Transverse colon (tissue), 4 donors: ENCODE data around the gene SDK1. TPM values are rescaled to one million over a fixed set of nuclear protein-coding genes. Genes with fewer than 3 reads are reported as not detected.

Source experiments
- DNase-seq: peaks from one replicate; pipeline ENCODE4 v3.0.0-alpha.2; 2019
- H3K27ac ChIP-seq, 4 donors: fragments of 200-600 bp; sonication (generic); 2 replicates each; pipeline ENCODE4 v1.5.1; 2016 to 2018; ENCODE audit warnings: inconsistent platforms in 4 of 4
- H3K27me3 ChIP-seq: fragments of 200-600 bp; sonication (generic); 2 replicates; pipeline ENCODE4 v1.5.1; 2017; ENCODE audit warnings: inconsistent platforms
- H3K36me3 ChIP-seq, 4 donors: fragments of 200-600 bp; sonication (generic); 2 replicates each; pipeline ENCODE4 v1.5.1; 2017 to 2019; ENCODE audit warnings: inconsistent platforms in 4 of 4
- H3K4me1 ChIP-seq, 4 donors: fragments of 200-600 bp; sonication (generic); 2 replicates each; pipeline ENCODE4 v1.5.1; 2017 to 2020; ENCODE audit warnings: inconsistent platforms in 4 of 4
- H3K4me3 ChIP-seq, 4 donors: fragments of 200-600 bp; sonication (generic); 1 replicate in 1 of 4; 2 replicates in 3 of 4; pipeline versions ENCODE4 v1.5.1 to v1.6.1; 2017 to 2019; ENCODE audit warnings: inconsistent platforms in 4 of 4
- H3K9me3 ChIP-seq, 2 donors: fragments of 200-600 bp; sonication (generic); 2 replicates each; pipeline ENCODE4 v1.5.1; 2017 to 2019; ENCODE audit warnings: inconsistent platforms in 2 of 2
- EP300 ChIP-seq: sonication (generic); formaldehyde crosslinking; IDR thresholded peaks from one replicate; pipeline ENCODE4 v1.6.1; 2017; ENCODE audit warnings: antibody characterized with exemption, low read depth
- POLR2A ChIP-seq: fragments of 450-650 bp; IDR thresholded peaks from one replicate; pipeline ENCODE4 v1.6.1; 2016; ENCODE audit warnings: antibody characterized with exemption, mild to moderate bottlenecking, moderate library complexity
- POLR2AphosphoS5 ChIP-seq, 3 donors: sonication (generic); formaldehyde crosslinking; IDR thresholded peaks; one replicate each; pipeline ENCODE4 v1.6.1; 2016; ENCODE audit warnings: antibody characterized with exemption in 3 of 3
- WGBS, 2 donors: methylation state at CpG; one replicate each; pipeline ENCODE4 v1.1.5; 2018; ENCODE audit warnings: low coverage in 1 of 2; 5-methylcytosine and 5-hydroxymethylcytosine counted together
- in situ Hi-C, 4 donors: fragments of 200-750 bp; cut with MboI; loops; one replicate each; pipeline versions ENCODE4 v1.15.0 to v1.15.1; 2017; ENCODE audit warnings: low sequenced_read_pairs in 3 of 4, low pct_ligation_motif_present in 1 of 4, low pct_unique_long_range_greater_than_20kb in 1 of 4
- intact Hi-C: fragments of 100-400 bp; cut with DNase I; formaldehyde crosslinking; loops from one replicate; pipeline ENCODE4 v1.15.1; 2023; ENCODE audit warnings: low total_unique reads
- total RNA-seq, 4 donors: library from RNA; depleted of rRNA; stranded (reverse); fragments of >200 nt; gene quantifications; one replicate each; pipeline ENCODE4 v1.1.0, GENCODE V29; 2016
- TF ChIP-seq, protein P1 (sequence below), 5 experiments: fragments of 200-600 bp in 3 of 5; fragments of 450-650 bp in 2 of 5; sonication (generic) in 3 of 5; IDR thresholded peaks; 1 replicate in 2 of 5; 2 replicates in 3 of 5; pipeline ENCODE4 v1.5.1; 2016 to 2017; ENCODE audit warnings: antibody characterized with exemption in 5 of 5, inconsistent platforms in 3 of 5, mild to moderate bottlenecking in 2 of 5, moderate library complexity in 1 of 5

The SDK1 gene
- total RNA-seq, 4 donors from 2014 or later: 4.0 to 8.6 (median 5.4) TPM

DNA sequence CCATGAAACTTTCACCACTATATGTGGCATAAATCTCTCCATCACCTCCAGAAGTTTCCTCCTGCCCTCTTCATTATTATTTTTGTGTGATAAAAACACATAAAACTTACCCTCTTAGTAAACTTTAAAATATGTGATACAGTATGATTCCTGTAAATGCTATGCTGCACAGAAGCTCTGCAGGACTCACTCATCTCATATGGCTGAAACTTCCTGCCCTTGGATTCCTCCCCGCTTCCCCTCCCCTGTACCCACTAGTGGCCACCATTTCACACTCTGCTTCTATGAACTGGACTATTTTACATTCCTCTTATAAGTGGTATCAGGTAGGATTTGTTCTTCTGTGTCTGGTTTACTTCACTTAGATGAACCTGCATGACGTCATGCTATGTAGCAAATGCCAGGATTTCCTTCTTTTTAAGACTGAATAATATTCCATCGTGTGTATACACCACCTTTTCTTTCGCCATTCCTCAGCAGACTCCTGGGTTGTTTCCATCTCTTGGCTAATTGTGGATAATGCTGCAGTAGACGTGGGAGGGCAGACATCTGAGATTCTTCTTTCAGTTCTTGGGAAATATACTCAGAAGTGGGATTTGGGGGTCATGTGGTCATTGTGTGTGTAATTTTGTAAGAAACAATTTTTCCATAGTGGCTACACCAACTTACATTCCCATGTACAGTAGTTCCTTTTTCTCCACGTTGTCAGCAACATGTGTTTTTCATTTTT lies 335.2 kb downstream of the SDK1 start:
- no peaks in the 10 kb centered on the region for H3K4me1 ChIP-seq
- H3K27me3 ChIP-seq: no peaks in the 10 kb centered on the region
- 71 to 81% methylated on average over 5 to 6 of the region's 6 CpGs for WGBS, 2 donors
- H3K9me3 ChIP-seq: no peaks in the 10 kb centered on the region
- in situ Hi-C loops: no loop called here
- H3K4me3 ChIP-seq: no peak overlapping the region
- DNase-seq: no peak
- intact Hi-C loops: no loop called here
- H3K36me3 ChIP-seq: no peaks in the 10 kb centered on the region
- no peak overlapping the region for H3K27ac ChIP-seq
- TF ChIP-seq POLR2AphosphoS5 (IDR thresholded peaks at IDR 0.05): no peak
- TF ChIP-seq, protein P1, sequence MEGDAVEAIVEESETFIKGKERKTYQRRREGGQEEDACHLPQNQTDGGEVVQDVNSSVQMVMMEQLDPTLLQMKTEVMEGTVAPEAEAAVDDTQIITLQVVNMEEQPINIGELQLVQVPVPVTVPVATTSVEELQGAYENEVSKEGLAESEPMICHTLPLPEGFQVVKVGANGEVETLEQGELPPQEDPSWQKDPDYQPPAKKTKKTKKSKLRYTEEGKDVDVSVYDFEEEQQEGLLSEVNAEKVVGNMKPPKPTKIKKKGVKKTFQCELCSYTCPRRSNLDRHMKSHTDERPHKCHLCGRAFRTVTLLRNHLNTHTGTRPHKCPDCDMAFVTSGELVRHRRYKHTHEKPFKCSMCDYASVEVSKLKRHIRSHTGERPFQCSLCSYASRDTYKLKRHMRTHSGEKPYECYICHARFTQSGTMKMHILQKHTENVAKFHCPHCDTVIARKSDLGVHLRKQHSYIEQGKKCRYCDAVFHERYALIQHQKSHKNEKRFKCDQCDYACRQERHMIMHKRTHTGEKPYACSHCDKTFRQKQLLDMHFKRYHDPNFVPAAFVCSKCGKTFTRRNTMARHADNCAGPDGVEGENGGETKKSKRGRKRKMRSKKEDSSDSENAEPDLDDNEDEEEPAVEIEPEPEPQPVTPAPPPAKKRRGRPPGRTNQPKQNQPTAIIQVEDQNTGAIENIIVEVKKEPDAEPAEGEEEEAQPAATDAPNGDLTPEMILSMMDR (IDR thresholded peaks at IDR 0.05): no peak
- TF ChIP-seq EP300: no peak

DNA sequence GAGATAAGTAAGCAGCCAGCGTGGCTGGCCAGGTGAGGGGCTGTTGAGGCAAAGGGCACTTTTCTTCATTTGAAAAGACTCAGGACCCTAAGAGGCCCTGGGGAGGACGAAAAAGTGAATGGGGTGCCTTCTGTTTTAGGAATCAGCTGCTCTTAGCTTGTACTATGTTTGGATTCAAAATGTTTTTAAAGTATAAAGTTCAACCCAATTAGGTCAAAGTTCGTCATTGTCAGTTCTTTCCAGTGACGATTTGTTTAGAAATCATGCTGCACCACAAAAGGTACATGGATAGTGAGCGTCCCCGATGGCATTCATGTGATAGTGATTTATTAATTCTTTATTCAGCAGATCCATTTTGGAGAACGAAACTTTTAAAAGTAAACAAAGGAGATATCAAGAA lies 338.2 kb downstream of the SDK1 start:
- intact Hi-C loops (no loop called here), in situ Hi-C loops (no loop called here)
- H3K36me3 ChIP-seq: no peaks in the 10 kb centered on the region
- H3K9me3 ChIP-seq: no peaks in the 10 kb centered on the region
- 55 to 62% methylated on average over 7 of the region's 7 CpGs for WGBS, 2 donors
- no peak for DNase-seq
- H3K4me3 ChIP-seq: no peak overlapping the region
- H3K27ac ChIP-seq: no peak overlapping the region
- H3K27me3 ChIP-seq: no peaks in the 10 kb centered on the region
- no peaks in the 10 kb centered on the region for H3K4me1 ChIP-seq
- no peak for TF ChIP-seq POLR2A
- no peak for TF ChIP-seq POLR2AphosphoS5 (IDR thresholded peaks at IDR 0.05)
- TF ChIP-seq, protein P1 (IDR thresholded peaks at IDR 0.05): no peak
- TF ChIP-seq EP300: no peak

DNA sequence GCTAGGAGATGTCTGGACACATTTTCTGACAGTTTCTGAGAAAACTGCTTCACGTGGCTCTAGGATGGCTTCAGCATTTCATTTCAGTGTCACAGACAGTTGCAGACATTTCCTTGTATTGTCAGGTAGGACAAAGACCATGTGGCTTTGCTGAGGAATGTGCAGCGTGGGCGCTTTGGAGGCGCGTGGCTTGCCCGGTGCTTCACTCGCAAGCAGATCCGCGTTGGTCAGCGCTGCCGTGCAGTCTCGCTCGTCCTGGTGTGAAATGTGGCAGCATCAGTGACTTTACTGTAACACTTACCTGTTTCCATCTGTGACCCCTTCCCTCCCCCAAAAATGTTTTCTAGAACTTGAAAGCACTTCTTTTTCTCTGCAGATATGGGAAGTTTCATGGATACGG lies 340.5 kb downstream of the SDK1 start:
- intact Hi-C loops: no loop called here
- H3K27me3 ChIP-seq: no peaks in the 10 kb centered on the region
- TF ChIP-seq POLR2AphosphoS5 (IDR thresholded peaks at IDR 0.05) (no peak), POLR2A (no peak), EP300 (no peak)
- TF ChIP-seq, protein P1 (IDR thresholded peaks at IDR 0.05): no peak
- H3K36me3 ChIP-seq: no peaks in the 10 kb centered on the region
- no peaks in the 10 kb centered on the region for H3K4me1 ChIP-seq
- 57 to 85% methylated on average over 1 to 14 of the region's 14 CpGs for WGBS, 2 donors
- H3K4me3 ChIP-seq: no peak overlapping the region
- no peaks in the 10 kb centered on the region for H3K9me3 ChIP-seq
- no peak for DNase-seq
- H3K27ac ChIP-seq: no peak overlapping the region
- in situ Hi-C loops: no loop called here

DNA sequence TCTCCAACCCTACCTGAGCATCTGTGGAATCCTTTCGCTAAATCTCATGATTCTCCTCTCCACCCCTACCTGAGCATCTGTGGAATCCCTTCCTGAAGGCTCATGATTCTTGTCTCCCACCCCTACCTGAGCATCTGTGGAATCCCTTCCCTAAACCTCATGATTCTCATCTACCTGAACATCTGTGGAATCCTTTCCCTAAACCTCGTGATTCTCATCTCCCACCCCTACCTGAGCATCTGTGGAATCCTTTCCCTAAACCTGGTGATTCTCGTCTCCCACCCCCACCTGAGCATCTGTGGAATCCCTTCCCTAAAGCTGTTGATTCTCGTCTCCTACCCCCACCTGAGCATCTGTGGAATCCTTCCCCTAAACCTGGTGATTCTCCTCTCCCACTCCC lies 342.0 kb downstream of the SDK1 start:
- no peak for TF ChIP-seq EP300

DNA sequence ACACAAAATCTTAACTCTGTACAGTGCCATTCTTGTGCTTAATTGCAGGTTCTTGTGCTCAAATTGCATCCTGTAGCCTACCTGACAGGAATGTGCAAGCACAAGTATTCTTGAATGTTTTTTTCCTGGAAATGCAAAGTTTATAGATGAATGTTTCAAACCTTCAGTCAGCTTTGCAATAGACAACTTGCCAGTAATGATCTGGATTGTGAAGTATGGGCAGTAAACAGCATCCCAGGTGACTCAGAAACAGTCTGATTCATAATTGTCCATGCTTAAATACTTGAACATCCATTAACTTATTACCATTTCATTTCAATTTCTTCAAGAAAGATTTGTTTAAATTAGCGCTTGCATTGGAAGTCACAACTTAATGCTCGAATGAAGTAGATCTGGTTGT lies 347.2 kb downstream of the SDK1 start:
- in situ Hi-C loops: no loop called here
- Histone ChIP-seq H3K36me3 (no peaks in the 10 kb centered on the region), H3K4me1 (no peaks in the 10 kb centered on the region), H3K4me3 (no peak overlapping the region), H3K27ac (no peak overlapping the region), H3K27me3 (no peaks in the 10 kb centered on the region), H3K9me3 (no peaks in the 10 kb centered on the region)
- DNase-seq: no peak
- no peak for TF ChIP-seq POLR2AphosphoS5 (IDR thresholded peaks at IDR 0.05)
- TF ChIP-seq, protein P1 (IDR thresholded peaks at IDR 0.05): no peak
- no peak for TF ChIP-seq POLR2A
- TF ChIP-seq EP300: no peak
- 96 to 98% methylated on average over 2 of the region's 2 CpGs for WGBS, 2 donors
- intact Hi-C loops: no loop called here

More for the DNA sequence above, 342.0 kb downstream of the SDK1 start:
- Histone ChIP-seq H3K9me3 (no peaks in the 10 kb centered on the region), H3K27ac (no peak overlapping the region), H3K27me3 (no peaks in the 10 kb centered on the region), H3K36me3 (no peaks in the 10 kb centered on the region), H3K4me1 (no peaks in the 10 kb centered on the region), H3K4me3 (no peak overlapping the region)
- WGBS, 2 donors: 67 to 88% methylated on average over 4 of the region's 4 CpGs
- in situ Hi-C loops (no loop called here), intact Hi-C loops (no loop called here)
- no peak for DNase-seq
